Fibroblast of lung (primary cell): ENCODE results near the gene RBP2.

Experiments
- EZH2 ChIP-seq: IDR thresholded peaks from 2 replicates; pipeline ENCODE4 v1.5.1; 2012; ENCODE audit warnings: low read length, control low read depth, mild to moderate bottlenecking; ENCODE audit errors: missing control alignments
- TF ChIP-seq, protein P1 (sequence below), 2 donors: IDR thresholded peaks in 1 of 2; conservative IDR thresholded peaks in 1 of 2; 1 replicate in 1 of 2; 2 replicates in 1 of 2; pipeline ENCODE4 v1.5.1; 2011 to 2012; ENCODE audit warnings: low read length in 2 of 2, control low read depth in 1 of 2, inconsistent platforms in 1 of 2, low read depth in 1 of 2, mild to moderate bottlenecking in 1 of 2

DNA sequence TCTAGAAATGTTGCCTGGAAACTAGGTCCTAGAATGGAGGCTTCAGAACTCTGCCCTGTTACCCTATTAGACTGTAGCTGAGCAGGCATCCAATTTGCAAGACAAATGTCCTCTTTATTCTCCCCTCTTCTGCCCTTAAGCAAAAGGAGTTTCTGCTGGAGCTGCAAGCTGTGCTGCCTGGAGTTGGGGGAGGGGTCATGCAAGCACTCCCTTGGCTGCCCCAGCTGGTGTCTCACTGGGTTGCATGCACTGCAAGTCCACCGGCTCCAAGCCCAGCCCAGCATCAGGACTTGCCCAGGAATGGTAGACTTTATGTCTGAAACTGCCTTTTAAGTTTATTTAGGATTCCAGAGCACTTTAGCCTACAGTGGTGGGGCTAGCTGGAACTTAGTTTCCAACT is 15.7 kb upstream of the RBP2 start:
- TF ChIP-seq, protein P1, sequence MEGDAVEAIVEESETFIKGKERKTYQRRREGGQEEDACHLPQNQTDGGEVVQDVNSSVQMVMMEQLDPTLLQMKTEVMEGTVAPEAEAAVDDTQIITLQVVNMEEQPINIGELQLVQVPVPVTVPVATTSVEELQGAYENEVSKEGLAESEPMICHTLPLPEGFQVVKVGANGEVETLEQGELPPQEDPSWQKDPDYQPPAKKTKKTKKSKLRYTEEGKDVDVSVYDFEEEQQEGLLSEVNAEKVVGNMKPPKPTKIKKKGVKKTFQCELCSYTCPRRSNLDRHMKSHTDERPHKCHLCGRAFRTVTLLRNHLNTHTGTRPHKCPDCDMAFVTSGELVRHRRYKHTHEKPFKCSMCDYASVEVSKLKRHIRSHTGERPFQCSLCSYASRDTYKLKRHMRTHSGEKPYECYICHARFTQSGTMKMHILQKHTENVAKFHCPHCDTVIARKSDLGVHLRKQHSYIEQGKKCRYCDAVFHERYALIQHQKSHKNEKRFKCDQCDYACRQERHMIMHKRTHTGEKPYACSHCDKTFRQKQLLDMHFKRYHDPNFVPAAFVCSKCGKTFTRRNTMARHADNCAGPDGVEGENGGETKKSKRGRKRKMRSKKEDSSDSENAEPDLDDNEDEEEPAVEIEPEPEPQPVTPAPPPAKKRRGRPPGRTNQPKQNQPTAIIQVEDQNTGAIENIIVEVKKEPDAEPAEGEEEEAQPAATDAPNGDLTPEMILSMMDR (conservative IDR thresholded peaks at IDR 0.05 in 1 of 2, IDR thresholded peaks at IDR 0.05 in 1 of 2; ENCODE audit: low read depth in 1 of 2, low read length in 2 of 2) = no peak
- TF ChIP-seq EZH2 = no peak
